ENCODE measurements around the gene EREG. TPM values are rescaled to one million over a fixed set of nuclear protein-coding genes. Genes with fewer than 3 reads are reported as not detected.
"Not testable (repeated sequence)": the region's sequence is repeated elsewhere in the genome, so short reads cannot be mapped to it uniquely, and the experiment has no call there.

Gene EREG
- polyA plus RNA-seq, 4 donors: 0.07 to 0.36 (median 0.28) TPM; not detected in 1

DNA sequence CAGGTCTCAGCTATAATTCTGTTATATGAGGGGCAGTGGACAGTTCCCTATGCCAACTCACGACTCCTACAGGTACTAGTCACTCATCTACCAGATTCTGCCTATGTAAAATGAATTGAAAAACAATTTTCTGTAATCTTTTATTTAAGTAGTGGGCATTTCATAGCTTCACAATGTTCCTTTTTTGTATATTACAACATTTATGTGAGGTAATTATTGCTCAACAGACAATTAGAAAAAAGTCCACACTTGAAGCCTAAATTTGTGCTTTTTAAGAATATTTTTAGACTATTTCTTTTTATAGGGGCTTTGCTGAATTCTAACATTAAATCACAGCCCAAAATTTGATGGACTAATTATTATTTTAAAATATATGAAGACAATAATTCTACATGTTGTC, 20.4 kb downstream of the EREG start:
- no peak for DNase-seq (ENCODE audit: low read depth in 4 of 4, low spot score in 2 of 4)

DNA sequence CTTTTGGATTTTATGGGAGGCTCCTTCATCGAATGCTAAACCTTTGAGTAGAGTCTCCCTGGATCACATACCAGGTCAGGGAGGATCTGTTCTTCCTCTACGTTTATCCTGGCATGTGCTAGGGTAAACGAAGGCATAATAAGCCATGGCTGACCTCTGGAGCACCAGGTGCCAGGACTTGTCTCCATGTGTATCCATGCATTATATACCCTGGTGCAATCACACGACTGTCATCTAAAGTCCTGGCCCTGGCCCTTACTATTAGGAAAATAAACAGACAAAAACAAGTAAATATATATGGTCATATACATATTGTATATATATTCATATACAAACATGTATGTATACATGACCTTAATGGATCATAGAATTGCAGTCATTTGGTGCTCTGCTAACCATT, 21.2 kb downstream of the EREG start:
- no peak for DNase-seq (ENCODE audit: low read depth in 4 of 4, low spot score in 2 of 4)

DNA sequence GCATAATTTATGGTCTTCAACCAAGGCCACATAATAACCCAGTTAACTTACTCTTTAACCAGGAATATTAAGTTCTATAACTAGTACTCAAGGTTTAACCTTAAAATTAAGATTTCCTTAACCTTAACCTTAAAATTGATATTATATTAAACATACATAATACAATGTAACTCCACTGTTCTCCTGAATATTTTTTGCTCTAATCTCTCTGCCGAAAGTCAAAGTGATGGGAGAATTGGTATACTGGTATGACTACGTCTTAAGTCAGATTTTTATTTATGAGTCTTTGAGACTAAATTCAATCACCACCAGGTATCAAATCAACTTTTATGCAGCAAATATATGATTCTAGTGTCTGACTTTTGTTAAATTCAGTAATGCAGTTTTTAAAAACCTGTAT, 22.8 kb downstream of the EREG start:
- no peak for DNase-seq (ENCODE audit: low read depth in 4 of 4, low spot score in 2 of 4)

DNA sequence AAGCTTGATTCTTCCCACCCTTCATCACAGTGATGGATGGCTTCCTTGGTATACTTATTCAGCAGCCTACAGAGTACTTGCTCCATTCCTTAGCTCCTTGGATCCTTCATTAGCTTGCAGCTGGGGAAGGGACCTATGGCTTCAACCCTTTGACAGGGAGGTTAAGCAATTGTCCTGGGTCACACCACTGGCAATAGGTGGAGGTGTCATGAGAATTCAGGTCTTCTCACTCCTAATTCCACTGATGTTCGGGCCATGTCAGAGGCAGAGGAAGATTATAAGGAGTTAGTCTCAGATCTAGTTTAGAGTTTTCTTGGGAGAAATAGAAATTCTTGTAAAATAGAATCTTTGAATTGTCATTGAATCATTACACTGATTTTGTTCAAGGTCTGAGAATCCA, 24.5 kb downstream of the EREG start:
- no peak for DNase-seq (ENCODE audit: low read depth in 4 of 4, low spot score in 2 of 4)

DNA sequence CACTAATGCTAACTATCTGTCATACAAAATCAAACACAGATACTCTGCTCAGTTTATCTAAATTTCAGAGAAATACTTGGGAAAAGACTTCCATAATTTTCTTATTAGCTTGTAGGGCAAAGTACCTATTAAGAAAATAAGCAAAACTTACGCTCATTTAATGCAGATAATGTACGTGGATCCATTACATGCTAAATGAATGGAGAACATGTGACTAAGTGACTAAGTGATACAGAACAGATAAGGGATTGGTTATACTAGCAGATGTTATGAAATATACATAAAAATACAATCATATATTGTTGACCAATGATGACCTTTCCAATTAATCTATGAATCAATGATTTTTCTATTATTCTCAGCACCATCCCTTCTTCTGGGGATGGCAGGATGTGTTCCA, 25.7 kb downstream of the EREG start:
- no peak for DNase-seq (ENCODE audit: low read depth in 4 of 4, low spot score in 2 of 4)

DNA sequence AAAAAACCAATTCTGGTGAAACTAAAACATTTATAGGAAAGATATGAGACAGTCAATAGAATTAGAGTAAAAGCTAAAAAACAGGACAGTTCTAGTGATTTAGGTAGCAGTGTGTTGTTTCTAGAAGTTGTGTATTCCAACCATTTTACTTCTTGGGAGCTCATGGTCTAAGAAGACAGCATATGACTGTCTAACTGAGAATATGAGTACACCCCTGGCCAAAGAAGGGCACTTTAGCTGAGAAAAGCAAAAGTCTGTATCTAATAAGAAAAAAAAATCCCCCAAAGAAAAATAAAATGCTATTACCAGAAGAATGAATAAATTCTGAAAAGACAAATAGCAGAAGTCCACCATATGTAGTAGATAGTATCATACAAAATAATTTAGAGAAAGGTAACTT, 26.4 kb downstream of the EREG start:
- DNase-seq (ENCODE audit: low read depth in 4 of 4, low spot score in 2 of 4): no peak

DNA sequence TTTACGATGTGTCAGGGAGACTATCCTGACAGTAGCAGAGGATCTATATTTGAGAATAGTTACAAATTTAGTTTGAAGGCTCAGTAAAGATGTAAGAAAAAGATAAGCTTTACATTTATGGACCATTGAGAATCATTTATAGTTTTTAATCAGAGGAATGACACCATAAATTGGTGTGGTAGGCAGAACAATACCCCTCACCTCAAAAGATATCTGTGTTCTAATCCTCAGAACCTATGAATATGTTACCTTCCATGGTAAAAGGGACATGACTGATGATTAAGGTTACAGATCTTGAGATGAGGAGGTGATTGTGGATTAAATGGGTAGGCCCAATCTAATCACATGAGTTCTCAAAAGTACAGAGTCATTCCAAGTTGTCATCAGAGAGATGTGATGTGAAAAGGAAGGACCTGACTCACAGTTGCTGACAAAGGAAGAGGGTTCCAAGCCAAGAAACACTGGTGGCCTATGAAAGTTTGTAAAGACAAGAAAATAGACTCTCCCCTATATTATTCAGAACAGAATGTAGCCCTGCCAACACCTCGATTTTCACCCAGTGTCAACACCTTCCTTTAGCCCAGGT, 27.0 kb downstream of the EREG start:
- DNase-seq (ENCODE audit: low read depth in 4 of 4, low spot score in 2 of 4): no peak

DNA sequence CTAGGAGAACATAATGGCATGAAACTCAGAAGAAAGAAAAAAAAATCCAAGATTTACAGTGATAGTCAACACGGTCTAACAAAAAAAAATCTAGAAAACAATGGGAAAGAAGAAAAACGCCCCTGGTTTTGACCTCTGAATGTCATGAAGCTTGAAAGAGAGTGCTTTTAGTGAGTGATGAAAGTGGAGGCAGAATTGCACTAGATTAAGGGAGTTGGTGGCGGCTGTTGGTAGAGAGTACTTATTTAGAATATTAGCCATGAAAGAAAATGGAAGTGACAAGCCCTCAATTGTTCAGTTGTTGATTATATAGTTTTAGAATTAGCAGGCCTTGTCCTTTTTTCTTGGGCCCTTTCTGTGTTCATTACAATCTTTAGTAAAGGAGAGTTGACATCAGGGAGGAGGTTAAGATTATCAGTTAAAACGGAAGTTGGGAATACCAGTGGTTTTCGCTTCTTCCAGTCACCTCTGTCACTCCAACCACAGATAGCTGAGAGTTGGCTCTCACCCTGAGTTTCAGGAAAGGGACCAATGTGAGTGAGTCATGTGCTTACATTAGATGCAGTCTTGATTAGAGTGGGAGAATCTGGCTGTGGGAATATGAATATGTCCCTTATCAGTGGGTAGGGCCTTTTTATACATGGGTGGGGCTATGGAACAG, 29.7 kb downstream of the EREG start:
- DNase-seq (ENCODE audit: low read depth in 4 of 4, low spot score in 2 of 4): no peak

DNA sequence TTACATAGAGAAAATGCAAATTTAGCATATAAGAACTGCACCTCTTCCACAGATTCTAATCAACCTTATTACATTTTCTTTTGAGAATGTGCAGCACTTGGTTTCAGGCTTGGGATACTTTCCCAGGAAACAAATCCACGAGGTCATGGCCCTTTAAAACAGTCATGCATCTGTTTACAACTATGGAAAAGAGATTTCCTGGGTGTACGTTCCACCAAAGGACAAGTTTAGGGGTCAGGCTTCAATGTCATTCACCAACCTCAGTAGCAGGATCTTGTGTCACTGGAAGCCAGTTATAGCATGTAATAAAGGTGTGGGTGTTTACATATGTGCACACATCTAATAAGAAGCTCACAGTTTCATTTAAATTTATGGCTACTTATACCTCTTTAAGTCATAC, 30.7 kb downstream of the EREG start:
- DNase-seq (ENCODE audit: low read depth in 4 of 4, low spot score in 2 of 4): no peak

DNA sequence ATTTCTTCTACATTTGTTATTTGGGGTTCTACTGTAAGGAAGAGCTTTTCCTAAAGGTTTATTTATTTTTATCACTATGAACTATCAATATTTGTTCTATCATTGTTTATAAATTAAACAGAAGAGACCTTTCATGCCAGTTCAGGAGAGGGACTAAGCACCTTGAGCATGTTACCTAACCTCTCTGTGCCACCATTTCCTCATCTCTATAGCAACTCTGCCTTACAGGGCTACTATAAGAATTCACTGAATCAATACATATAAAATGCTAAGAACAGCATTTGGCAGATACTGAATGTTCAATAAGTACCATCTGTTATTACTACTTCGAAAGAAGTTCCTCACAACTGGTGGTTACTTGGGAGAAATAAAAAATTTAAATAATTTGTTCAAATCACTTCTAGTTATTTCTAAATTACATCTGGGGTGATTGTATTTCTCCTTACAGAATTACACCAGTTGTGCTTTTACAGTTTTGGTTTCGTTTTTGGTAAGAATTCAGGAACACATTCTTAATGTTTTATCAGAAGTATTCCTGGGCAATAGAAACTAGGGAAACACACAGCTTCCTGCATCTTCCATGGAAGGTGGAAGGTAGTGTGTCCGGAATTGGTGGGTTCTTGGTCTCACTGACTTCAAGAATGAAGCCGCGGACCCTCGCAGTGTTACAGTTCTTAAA, 32.9 kb downstream of the EREG start:
- no peak for DNase-seq (ENCODE audit: low read depth in 4 of 4, low spot score in 2 of 4)

DNA sequence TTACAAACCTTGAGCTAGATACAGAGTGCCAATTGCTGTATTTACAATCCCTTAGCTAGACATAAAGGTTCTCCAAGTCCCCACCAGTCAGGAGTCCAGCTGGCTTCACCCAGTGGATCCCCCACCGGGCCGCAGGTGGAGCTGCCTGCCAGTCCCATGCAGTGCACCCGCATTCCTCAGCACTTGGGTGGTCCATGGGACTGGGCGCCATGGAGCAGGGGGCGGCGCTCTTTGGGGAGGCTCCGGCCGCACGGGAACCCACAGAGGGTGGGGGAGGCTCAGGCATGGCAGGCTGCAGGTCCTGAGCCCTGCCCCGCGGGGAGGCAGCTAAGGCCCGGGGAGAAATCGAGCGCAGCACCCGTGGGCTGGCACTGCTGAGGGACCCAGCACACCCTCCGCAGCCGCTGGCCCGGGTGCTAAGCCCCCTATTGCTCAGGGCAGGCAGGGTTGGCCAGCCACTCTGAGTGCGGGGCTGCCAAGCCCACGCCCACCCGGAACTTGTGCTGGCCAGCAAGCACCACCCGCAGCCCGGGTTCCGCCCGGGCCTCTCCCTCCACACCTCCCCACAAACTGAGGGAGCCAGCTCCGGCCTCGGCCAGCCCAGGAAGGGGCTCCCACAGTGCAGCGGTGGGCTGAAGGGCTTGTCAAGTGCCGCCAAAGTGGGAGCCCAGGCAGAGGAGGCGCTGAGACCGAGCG, 34.1 kb downstream of the EREG start:
- not testable (repeated sequence) for DNase-seq (ENCODE audit: low read depth in 4 of 4, low spot score in 2 of 4)

DNA sequence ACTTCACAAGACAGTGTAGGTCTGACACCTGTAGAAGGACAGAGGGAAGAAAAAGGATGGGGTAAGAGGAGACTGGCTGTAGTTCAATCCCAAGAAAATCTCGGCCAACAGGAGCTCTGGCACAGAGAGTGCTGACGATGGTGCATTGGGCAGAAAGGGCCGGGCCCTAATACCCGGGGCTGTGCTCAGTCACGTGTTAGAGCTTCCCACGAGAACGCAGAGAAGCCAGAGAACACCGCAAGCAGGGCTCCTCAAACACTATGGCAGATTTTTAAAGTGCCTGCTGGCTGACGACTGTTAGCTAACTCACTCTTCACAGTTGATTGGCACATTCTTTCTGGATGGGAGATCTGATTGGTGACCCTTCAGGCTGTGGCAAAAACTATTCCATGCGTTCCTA, 35.5 kb downstream of the EREG start:
- no peak for DNase-seq (ENCODE audit: low read depth in 4 of 4, low spot score in 2 of 4)

DNA sequence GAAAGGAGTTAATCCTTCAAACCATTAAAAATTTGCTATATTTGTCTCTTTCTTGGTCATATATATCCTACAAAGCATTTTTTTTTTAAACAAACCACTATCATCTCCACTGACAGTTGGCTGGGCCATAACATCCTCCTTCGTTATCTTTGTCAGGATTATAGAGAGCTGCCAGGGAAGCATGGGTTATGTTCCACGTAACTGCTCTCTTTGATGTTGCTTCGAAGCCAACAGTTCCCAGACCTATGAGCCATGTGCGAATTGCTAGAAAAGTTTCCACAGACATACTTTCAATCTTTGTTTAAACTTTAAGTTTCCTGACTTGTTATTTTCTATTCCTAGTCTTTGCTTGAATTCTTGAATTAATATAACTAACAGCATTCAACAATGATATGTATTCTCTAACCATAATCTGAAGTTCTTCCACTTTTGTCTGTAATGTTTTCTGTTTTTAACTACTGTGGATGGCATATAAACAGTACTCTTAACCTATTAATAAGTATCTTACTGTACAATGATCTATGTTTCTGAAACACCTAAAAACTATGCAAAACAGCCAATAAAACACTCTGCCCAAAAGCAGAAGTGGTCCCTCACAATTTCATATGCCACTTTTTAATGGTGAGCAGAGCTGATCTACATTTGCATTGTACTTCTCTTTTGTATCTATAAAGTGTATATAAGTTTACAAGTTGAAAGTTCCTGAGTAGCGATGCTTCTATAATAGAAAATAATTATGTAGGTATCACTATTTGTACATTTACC, 37.9 kb downstream of the EREG start:
- DNase-seq (ENCODE audit: low read depth in 4 of 4, low spot score in 2 of 4): no peak

DNA sequence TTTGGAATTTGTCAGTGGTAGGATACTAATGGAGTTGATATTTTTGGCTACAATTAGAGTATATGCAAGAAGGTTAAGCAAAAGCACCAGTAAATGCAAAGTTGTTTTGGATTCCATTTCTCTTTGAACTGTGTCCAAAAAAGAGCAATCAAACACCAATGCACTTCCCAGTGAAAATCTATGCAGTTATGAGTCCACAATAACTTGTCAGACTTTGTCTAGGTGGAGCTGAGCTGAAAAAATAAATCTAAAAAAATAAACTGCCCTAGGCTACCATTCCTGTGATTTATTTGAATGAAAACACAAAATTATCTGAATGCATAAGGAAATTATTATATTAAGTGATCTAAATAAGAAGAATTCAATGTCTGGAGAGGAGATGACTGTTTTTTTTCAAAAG, 42.9 kb downstream of the EREG start:
- no peak for DNase-seq (ENCODE audit: low read depth in 4 of 4, low spot score in 2 of 4)

DNA sequence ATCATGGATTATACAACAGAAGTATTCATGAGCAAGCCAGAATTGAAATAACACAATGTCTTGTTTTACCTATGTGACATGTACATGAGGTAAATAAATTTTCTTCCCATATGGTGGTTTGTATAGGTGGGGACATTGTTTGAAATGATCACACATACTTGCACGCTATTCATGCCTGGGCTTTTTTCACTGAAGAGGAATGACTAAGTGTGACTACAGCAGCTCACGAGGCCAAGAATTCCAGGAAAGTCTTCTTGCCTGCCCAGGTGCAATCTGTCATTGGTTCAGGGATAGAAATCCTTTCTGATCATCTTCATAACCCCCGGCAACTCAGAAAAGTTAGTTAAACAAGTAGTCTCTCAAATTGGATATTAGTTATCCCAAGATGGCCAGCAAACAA, 43.7 kb downstream of the EREG start:
- DNase-seq (ENCODE audit: low read depth in 4 of 4, low spot score in 2 of 4): no peak

DNA sequence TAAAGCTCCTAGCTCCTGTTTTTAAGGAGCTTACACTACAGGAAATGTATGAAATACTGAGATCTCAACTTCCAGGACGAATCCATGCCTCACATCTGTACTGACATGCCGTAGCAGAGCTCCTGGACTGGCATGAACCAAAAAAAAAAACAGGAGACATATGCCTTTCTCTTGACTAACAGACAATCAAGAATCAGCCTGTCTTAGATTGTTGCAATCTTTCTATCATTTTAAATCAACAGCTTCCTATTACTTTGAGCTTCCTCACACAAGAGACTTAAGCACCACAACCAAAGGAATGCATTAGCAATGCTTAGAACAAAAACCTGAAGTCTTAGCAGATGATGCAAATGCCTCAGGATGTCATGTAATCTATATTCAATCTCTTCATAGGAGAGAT, 45.3 kb downstream of the EREG start:
- no peak for DNase-seq (ENCODE audit: low read depth in 4 of 4, low spot score in 2 of 4)

DNA sequence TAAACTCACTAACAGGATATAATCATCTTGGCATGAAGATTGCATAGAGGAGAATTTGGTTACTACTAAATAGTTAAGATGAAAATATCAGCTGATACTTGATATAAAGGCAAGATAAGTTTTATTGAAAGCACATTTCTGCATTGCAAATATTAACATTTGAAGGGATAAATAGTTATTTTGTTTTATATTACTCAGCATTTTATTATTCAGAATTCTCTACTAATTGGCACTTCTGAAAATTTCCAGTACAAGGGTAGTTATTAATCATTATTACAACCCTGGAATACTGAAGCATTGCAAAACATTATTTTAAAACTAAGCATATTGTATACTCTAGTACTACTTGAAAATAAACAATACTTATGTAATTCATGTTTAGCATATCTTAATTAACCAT, 47.3 kb downstream of the EREG start:
- DNase-seq (ENCODE audit: low read depth in 4 of 4, low spot score in 2 of 4): no peak

DNA sequence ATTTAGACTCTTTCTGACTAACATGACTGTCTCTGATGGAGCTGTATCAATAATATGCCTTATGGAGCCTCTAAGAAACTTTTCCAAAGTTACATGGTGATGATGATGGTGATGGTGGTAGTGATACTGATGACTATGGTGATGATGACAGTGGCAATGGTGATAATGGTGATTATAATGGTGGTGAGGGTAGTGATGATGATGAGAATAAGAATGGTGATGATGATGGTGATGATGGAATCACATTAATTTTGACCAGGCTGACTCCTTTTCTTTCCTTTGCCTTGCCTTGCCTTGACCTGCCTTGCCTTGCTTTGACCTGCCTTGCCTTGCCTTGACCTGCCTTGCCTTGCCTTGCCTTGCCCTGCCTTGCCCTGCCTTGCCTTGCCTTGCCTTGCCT, 48.3 kb downstream of the EREG start:
- no peak for DNase-seq (ENCODE audit: low read depth in 4 of 4, low spot score in 2 of 4)

DNA sequence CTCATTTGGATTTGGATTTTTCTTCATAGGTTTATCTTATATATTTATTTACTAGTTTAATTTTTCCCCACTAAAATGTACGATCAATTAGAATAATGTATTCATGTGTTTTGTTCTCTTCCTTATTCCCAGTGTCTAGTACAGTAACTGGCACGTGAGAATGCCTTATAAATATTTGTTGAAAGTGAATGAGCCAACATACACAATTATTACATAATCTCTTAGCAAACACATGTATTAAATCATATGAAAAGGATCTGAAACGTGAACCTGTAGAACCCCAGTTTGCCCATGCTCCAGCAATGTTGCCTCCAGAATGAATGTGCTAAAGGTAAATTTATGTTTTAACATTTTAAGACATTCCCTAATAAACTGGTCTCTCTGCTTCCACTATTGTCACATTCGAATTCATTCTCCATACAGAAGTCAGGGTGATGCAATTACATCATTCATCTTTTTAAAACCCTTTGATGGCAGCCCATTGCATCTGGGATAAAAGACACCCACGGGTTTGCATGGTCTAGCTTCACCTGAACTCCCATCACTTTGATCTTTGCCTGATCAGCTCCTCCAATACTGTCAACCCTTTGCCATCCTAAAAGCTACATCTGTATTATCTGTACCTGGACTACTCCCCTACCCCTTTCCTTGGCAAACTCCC, 49.3 kb downstream of the EREG start:
- no peak for DNase-seq (ENCODE audit: low read depth in 4 of 4, low spot score in 2 of 4)

DNA sequence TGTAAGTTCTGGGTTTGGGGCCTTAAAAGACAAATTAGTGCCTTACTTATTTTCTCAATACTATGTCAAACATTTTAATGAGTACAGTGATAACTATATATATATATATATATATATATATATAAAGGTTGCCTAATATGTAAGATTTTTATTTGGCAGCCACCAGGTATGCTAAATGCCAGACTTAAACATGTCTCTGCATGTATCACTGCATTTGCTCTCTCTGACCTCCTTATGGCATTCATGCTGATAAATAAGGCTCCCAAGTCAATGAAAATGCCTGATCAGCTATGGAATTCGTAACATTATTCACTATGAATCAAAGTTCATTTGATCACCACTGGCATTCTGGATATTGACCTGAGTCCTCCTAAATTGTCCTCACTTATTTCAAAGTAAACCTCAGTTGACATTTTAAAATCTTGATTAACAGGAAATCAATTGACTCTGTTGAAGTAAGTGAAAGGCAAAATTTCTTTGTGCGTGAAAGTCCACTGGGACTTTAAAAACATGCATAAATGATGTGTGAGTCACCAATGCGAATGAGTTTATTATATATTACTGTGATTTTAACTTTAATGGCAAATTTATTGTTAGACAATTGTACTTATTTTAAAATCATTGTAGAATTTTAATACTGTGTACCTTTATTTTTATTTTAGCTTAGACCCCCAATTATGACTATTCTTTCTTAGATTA, 50.8 kb downstream of the EREG start:
- no peak for DNase-seq (ENCODE audit: low read depth in 4 of 4, low spot score in 2 of 4)

All from left renal cortex interstitium (tissue), 4 donors.